ENCODE results near the gene ZNF675. TPM values are rescaled to one million over a fixed set of nuclear protein-coding genes. Genes with fewer than 3 reads are reported as not detected.
"Not testable (repeated sequence)": the region's sequence is repeated elsewhere in the genome, so short reads cannot be mapped to it uniquely, and the experiment has no call there.

Gene ZNF675
- total RNA-seq, 2 donors from 2014 or later: 17.7 to 18.0 TPM

GRCh38 chr19:23649817-23650216 is 37.2 kb downstream of the ZNF675 start:
- ATAC-seq; H3K27ac Mint-ChIP-seq; H3K4me1 Mint-ChIP-seq (ENCODE audit: low read depth in 2 of 2); DNase-seq (ENCODE audit: low spot score); H3K4me3 Mint-ChIP-seq; H3K27me3 Mint-ChIP-seq: not testable (repeated sequence)
- Mint-ChIP-seq H3K9me3 (peaks cover 16% of the 10 kb centered on the region), H3K36me3 (peaks cover 51% of the 10 kb centered on the region)

Other genes with a start within 250 kb of the ZNF675 start
- gene ZNF681, start 71.7 kb upstream of the ZNF675 start, total RNA-seq: 1 to 10 TPM; 2.9 to 3.0 TPM
- gene ZNF726, start 227.7 kb upstream of the ZNF675 start, total RNA-seq: 10 to 100 TPM in 1 of 2 donors, 1 to 10 TPM in 1; 9.2 to 14.9 TPM